Liver (tissue), 3 donors: ENCODE data around the gene RAP1B.
A peak's percentile ranks its signal among the peaks of the same experiment; 100 is the strongest.

Experiments
- JUND ChIP-seq, 2 donors: IDR thresholded peaks; 2 replicates each; pipeline ENCODE4 v1.6.1; 2016; ENCODE audit warnings: antibody characterized with exemption in 2 of 2
- YY1 ChIP-seq: IDR thresholded peaks from 2 replicates; pipeline ENCODE4 v1.6.1; 2016; ENCODE audit warnings: antibody characterized with exemption, mild to moderate bottlenecking
- TF ChIP-seq, protein P1 (sequence below): IDR thresholded peaks from 2 replicates; pipeline ENCODE4 v1.6.1; 2016; ENCODE audit warnings: antibody characterized with exemption
- TF ChIP-seq, protein P2 (sequence below): fragments of 150-350 bp; IDR thresholded peaks from 2 replicates; pipeline ENCODE4 v1.5.1; 2017; ENCODE audit warnings: improper control_type of control experiment, low read depth, low read length; ENCODE audit not compliant: missing input control
- donor health status: healthy.
- donor health status: healthy.

DNA sequence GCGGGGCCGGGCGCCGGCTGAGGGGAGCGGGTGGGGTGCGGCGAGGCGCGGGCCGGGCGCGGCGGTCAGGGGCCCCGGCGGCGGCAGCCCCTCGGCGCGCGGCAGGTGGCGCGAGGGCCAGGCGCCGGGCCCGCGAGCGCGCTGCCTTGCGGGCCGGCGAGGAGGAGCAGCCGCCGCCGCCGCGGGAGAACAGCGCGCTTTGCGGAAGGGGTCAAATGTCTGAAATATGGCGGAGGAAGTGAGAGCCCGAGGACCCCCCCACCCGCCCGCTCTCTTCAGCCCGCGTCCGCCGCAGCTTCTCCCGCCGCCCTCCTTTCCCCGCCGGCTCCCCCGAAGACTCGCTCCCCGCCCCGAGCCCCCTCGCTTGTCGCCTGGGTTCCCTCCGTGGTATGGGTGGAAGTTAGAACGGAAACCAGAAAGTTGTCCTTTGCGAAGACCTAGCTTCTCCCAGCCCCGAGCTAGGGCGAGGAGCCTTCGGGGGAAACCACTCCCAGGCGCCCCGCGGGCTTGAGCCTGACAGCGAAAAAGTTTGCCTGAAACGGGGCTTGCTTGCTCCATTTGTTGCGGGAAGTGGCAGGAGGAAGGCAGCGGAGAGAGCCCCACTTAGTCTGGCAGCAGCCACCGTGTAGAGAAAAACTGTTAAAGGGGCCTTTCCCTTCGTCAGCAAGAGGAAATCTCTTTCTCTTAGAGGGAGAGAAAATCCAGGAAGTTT is 551 bp downstream of the RAP1B start:
- peak; percentile 68 for TF ChIP-seq YY1
- TF ChIP-seq, protein P1, sequence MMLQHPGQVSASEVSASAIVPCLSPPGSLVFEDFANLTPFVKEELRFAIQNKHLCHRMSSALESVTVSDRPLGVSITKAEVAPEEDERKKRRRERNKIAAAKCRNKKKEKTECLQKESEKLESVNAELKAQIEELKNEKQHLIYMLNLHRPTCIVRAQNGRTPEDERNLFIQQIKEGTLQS = no peak
- TF ChIP-seq, protein P2, sequence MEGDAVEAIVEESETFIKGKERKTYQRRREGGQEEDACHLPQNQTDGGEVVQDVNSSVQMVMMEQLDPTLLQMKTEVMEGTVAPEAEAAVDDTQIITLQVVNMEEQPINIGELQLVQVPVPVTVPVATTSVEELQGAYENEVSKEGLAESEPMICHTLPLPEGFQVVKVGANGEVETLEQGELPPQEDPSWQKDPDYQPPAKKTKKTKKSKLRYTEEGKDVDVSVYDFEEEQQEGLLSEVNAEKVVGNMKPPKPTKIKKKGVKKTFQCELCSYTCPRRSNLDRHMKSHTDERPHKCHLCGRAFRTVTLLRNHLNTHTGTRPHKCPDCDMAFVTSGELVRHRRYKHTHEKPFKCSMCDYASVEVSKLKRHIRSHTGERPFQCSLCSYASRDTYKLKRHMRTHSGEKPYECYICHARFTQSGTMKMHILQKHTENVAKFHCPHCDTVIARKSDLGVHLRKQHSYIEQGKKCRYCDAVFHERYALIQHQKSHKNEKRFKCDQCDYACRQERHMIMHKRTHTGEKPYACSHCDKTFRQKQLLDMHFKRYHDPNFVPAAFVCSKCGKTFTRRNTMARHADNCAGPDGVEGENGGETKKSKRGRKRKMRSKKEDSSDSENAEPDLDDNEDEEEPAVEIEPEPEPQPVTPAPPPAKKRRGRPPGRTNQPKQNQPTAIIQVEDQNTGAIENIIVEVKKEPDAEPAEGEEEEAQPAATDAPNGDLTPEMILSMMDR = no peak
- TF ChIP-seq JUND (IDR thresholded peaks at IDR 0.05) = no peak
